HCT116 (cell line): ENCODE measurements around the gene SEC14L6.

Experiments used
- CTCF ChIP-seq, 3 experiments: fragments of 200-600 bp in 1 of 3; sonication (generic) in 1 of 3; IDR thresholded peaks in 2 of 3; conservative IDR thresholded peaks in 1 of 3; 2 replicates each; pipeline ENCODE4 v1.5.1; 2012 to 2017; ENCODE audit warnings: low read depth in 2 of 3, low read length in 2 of 3, antibody characterized with exemption in 1 of 3, borderline replicate concordance in 1 of 3, control low read depth in 1 of 3, mild to moderate bottlenecking in 1 of 3, mixed read lengths in 1 of 3, mixed run types in 1 of 3, moderate library complexity in 1 of 3; ENCODE audit not compliant: insufficient read depth in 1 of 3
- EZH2 ChIP-seq: fragments of 200-600 bp; sonication (generic); IDR thresholded peaks from 2 replicates; pipeline ENCODE4 v1.6.1; 2017; ENCODE audit warnings: antibody characterized with exemption, mixed run types
- EZH2phosphoT487 ChIP-seq: fragments of 200-600 bp; IDR thresholded peaks from 2 replicates; pipeline ENCODE4 v1.6.1; 2018; ENCODE audit warnings: antibody characterized with exemption, borderline replicate concordance
- POLR2AphosphoS5 ChIP-seq: IDR thresholded peaks from 2 replicates; pipeline ENCODE4 v1.6.1; 2011; ENCODE audit warnings: mild to moderate bottlenecking, low read depth, low read length, moderate library complexity
- SRF ChIP-seq: IDR thresholded peaks from 2 replicates; pipeline ENCODE4 v1.6.1; 2012; ENCODE audit warnings: low read depth
- ZNF274 ChIP-seq: fragments of 200-500 bp; sonication (Bioruptor generic); IDR thresholded peaks from 2 replicates; pipeline ENCODE4 v1.6.1; 2014; ENCODE audit warnings: mild to moderate bottlenecking, low read depth, low read length, inconsistent platforms

GRCh38 chr22:30572210-30572609 is 25.7 kb upstream of the SEC14L6 start:
- TF ChIP-seq CTCF (IDR thresholded peaks at IDR 0.05 in 2 of 3, conservative IDR thresholded peaks at IDR 0.05 in 1 of 3; ENCODE audit: borderline replicate concordance in 1 of 3, insufficient read depth in 1 of 3, low read depth in 2 of 3, low read length in 2 of 3) = no peak
- TF ChIP-seq EZH2phosphoT487 = no peak
- no peak for TF ChIP-seq SRF
- TF ChIP-seq POLR2AphosphoS5 = no peak
- TF ChIP-seq ZNF274 = no peak
- TF ChIP-seq EZH2 = no peak
